HL-60 (cell line): Measurements from ENCODE around the gene SPTSSB.

Experiments used
- DNase-seq, 2 experiments: peaks; one replicate each; pipeline ENCODE4 v3.0.0-alpha.2; 2010 to 2020; ENCODE audit warnings: low read depth in 1 of 2, low spot score in 1 of 2
- H3K27ac ChIP-seq: fragments of 250-450 bp; sonication (Bioruptor Pico); replicated peaks from 2 replicates; pipeline ENCODE4 v1.5.1; 2020; ENCODE audit warnings: mild to moderate bottlenecking, moderate library complexity
- H3K27me3 ChIP-seq: fragments of 250-450 bp; sonication (Bioruptor Pico); 2 replicates; pipeline ENCODE4 v1.5.1; 2021; ENCODE audit warnings: mild to moderate bottlenecking, moderate library complexity; ENCODE audit not compliant: insufficient read depth, poor library complexity, severe bottlenecking
- H3K4me3 ChIP-seq: replicated peaks from 2 replicates; pipeline ENCODE4 v1.5.1; 2011; ENCODE audit warnings: mild to moderate bottlenecking, control low read depth, low read length; ENCODE audit not compliant: insufficient read depth
- GABPA ChIP-seq: IDR thresholded peaks from 2 replicates; pipeline ENCODE4 v1.6.1; 2012; ENCODE audit warnings: low read depth
- POLR2AphosphoS5 ChIP-seq: IDR thresholded peaks from 2 replicates; pipeline ENCODE4 v1.6.1; 2012; ENCODE audit warnings: low read depth
- SPI1 ChIP-seq: IDR thresholded peaks from 2 replicates; pipeline ENCODE4 v1.6.1; 2012; ENCODE audit warnings: low read depth, mild to moderate bottlenecking, borderline replicate concordance
- long read RNA-seq: library from polyadenylated mRNA; unstranded; transcript quantifications from one replicate; pipeline ENCODE4 v2.0.0, GENCODE V29; 2020
- TF ChIP-seq, protein P1 (sequence below): IDR thresholded peaks from one replicate; pipeline ENCODE4 v1.5.1; 2011; ENCODE audit warnings: low read length, control low read depth, inconsistent platforms; ENCODE audit not compliant: insufficient read depth
- TF ChIP-seq, protein P2 (sequence below): IDR thresholded peaks from 2 replicates; pipeline ENCODE4 v1.6.1; 2012; ENCODE audit warnings: low read depth; ENCODE audit not compliant: insufficient replicate concordance

Gene SPTSSB, protein sequence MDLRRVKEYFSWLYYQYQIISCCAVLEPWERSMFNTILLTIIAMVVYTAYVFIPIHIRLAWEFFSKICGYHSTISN
- long read RNA-seq: 0 reads

DNA sequence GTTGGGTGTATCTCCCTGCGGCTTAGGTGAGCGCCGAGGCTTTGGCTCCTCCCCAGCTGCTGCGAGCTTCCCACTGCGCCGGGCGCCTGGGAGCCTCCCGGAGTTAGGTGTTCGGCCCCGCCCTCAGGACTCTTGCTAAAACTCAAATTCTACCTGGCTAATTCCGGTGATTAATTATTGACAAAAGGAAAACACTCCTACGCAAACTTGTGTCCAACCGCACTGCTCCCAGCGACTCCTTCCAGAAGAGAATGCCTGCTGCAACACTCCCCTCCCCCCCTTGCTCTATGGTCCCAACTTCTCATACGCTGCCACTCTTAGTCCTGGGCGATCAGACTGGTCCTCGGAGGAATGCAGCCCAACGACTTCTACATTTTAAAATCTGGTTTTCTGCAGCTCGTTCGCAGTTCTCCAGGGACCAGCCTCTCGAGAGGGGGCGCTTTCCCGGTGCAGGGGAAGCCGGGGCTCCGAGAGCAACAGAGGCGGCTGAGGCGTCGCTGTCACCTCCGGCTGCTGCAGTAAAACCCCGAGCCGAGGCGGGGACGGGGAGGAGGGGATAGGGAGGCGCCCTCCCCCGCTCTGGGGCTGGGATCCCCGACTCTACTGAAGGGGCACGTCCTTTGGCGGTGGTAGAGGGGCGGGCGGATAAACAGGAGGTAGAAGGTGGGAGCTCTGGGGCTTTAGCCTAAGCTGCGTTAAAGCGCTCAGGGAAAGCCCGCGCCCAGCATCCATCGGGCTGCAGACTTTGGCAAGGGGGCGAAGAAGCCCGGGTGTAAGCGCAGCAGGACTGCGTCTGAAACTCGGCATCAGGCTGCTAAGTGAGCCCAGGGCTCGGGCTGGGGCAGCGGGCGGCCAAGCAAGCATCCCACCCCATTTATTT lies at the start of gene SPTSSB:
SPTSSB (minus strand) TSS at position 77 of the 880 bp plus-strand sequence. CDS start 25,194 bp downstream, outside the sequence.
- Histone ChIP-seq H3K4me3 (peak within 1 kb of the TSS; percentile 29), H3K27ac (no peak within 1 kb of the TSS)
- no peak for DNase-seq

DNA sequence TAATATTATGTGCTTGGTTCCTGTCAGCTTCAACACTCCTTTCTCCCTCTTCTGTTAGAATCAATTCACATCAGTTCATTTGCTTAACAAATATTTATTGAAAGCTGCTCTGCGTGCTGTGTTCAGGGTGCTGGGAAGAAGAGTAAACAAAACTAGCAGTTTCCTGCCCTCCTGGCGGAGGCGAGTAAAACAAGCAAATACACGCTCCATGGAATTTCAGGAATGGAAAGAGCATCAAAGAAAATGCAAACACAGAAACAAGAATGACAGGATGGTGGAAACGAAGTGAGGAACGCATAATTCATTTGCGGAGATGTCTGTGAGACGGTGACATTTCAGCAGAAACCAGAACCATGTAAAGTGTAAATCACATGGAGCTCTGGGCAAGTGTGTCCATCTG lies 49.4 kb upstream of the SPTSSB start:
- H3K27me3 ChIP-seq: no peaks in the 10 kb centered on the region
- no peak for DNase-seq
- H3K4me3 ChIP-seq: no peak overlapping the region
- TF ChIP-seq, protein P1, sequence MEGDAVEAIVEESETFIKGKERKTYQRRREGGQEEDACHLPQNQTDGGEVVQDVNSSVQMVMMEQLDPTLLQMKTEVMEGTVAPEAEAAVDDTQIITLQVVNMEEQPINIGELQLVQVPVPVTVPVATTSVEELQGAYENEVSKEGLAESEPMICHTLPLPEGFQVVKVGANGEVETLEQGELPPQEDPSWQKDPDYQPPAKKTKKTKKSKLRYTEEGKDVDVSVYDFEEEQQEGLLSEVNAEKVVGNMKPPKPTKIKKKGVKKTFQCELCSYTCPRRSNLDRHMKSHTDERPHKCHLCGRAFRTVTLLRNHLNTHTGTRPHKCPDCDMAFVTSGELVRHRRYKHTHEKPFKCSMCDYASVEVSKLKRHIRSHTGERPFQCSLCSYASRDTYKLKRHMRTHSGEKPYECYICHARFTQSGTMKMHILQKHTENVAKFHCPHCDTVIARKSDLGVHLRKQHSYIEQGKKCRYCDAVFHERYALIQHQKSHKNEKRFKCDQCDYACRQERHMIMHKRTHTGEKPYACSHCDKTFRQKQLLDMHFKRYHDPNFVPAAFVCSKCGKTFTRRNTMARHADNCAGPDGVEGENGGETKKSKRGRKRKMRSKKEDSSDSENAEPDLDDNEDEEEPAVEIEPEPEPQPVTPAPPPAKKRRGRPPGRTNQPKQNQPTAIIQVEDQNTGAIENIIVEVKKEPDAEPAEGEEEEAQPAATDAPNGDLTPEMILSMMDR: no peak
- TF ChIP-seq POLR2AphosphoS5 (no peak), GABPA (no peak), SPI1 (no peak)
- H3K27ac ChIP-seq: no peak overlapping the region

More for the DNA sequence above, at the start of gene SPTSSB:
- H3K27me3 ChIP-seq: peaks cover 50% of the 10 kb centered on the region
- TF ChIP-seq SPI1 (no peak), POLR2AphosphoS5 (no peak)
- TF ChIP-seq, protein P1: no peak
- TF ChIP-seq, protein P2, sequence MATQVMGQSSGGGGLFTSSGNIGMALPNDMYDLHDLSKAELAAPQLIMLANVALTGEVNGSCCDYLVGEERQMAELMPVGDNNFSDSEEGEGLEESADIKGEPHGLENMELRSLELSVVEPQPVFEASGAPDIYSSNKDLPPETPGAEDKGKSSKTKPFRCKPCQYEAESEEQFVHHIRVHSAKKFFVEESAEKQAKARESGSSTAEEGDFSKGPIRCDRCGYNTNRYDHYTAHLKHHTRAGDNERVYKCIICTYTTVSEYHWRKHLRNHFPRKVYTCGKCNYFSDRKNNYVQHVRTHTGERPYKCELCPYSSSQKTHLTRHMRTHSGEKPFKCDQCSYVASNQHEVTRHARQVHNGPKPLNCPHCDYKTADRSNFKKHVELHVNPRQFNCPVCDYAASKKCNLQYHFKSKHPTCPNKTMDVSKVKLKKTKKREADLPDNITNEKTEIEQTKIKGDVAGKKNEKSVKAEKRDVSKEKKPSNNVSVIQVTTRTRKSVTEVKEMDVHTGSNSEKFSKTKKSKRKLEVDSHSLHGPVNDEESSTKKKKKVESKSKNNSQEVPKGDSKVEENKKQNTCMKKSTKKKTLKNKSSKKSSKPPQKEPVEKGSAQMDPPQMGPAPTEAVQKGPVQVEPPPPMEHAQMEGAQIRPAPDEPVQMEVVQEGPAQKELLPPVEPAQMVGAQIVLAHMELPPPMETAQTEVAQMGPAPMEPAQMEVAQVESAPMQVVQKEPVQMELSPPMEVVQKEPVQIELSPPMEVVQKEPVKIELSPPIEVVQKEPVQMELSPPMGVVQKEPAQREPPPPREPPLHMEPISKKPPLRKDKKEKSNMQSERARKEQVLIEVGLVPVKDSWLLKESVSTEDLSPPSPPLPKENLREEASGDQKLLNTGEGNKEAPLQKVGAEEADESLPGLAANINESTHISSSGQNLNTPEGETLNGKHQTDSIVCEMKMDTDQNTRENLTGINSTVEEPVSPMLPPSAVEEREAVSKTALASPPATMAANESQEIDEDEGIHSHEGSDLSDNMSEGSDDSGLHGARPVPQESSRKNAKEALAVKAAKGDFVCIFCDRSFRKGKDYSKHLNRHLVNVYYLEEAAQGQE: no peak

DNA sequence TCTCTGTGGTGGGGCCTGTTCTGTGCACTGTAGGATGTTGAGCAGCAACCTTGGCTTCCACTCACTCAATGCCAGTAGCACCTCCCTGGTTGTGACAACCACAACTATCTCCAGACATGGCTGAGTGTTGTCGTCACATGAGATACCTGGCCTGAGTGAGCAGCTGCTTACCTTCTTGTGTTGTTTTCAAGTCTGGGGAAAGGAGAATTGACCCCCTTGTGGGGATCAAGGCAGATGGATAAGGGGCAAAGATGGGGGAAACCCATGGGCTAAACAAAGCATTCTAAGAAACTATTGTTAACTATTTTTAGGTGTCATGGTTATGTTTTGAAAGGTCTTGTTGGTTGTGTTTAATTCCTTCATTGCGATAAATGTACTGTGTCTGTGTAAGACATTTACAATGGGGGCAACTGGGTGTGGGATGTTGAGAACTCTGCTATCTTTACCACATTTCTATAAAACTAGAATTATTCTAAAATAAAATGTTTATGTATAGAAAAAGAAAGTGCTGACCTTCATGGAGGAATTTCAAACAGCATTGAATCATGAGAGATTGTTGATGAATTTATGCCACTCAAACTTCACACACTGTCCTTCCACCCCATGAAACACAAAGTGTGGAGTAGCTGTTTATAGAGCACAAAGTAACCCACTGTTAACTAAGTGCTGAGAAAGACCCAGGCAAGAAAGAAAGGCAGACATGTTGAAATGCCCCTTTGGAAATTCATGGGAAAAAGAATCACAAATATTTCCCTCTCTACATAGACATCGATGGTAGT lies 48.4 kb upstream of the SPTSSB start:
- TF ChIP-seq, protein P2: no peak
- no peak for TF ChIP-seq POLR2AphosphoS5
- no peak for TF ChIP-seq SPI1
- no peak for TF ChIP-seq GABPA
- TF ChIP-seq, protein P1: no peak
- no peaks in the 10 kb centered on the region for H3K27me3 ChIP-seq
- no peak overlapping the region for H3K4me3 ChIP-seq
- no peak overlapping the region for H3K27ac ChIP-seq
- no peak for DNase-seq
